HL-60/S4 treated with phorbol 12-myristate 13-acetate at 8.2 ng/mL for 4 days and 3 days (cell line): ENCODE measurements around the gene MSMB.
"Not testable (repeated sequence)": the region's sequence is repeated elsewhere in the genome, so short reads cannot be mapped to it uniquely, and the experiment has no call there.

Source experiments
- in situ Hi-C: fragments of 300-500 bp; cut with MboI; formaldehyde crosslinking; loops from 2 replicates; pipeline ENCODE4 v1.15.0; 2022; ENCODE audit warnings: low sequenced_read_pairs

MSMB gene, protein sequence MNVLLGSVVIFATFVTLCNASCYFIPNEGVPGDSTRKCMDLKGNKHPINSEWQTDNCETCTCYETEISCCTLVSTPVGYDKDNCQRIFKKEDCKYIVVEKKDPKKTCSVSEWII

DNA sequence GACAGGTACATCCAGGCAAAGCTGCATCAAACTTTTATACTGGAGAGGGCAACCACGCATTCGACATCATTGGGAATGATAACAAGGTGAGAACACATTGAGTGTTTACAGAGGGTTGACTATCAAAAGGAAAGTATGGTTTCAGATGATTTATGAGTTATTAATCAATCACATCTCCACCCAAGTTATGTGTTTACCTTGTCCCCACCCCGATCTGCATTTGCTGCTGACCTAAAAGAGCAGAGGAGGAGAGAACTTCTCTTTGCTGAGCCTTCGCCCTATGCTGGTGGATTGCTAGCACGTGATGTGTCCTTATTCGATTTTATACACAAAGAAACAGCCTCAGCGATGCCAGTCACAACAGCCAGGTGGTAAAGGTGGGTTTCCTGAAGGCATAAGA, at the start of gene MSMB:
Gene MSMB (minus strand): TSS at position 9 of the 400 bp plus-strand sequence. CDS start 32 bp downstream, outside the sequence.
- in situ Hi-C loops, result no loop called here

DNA sequence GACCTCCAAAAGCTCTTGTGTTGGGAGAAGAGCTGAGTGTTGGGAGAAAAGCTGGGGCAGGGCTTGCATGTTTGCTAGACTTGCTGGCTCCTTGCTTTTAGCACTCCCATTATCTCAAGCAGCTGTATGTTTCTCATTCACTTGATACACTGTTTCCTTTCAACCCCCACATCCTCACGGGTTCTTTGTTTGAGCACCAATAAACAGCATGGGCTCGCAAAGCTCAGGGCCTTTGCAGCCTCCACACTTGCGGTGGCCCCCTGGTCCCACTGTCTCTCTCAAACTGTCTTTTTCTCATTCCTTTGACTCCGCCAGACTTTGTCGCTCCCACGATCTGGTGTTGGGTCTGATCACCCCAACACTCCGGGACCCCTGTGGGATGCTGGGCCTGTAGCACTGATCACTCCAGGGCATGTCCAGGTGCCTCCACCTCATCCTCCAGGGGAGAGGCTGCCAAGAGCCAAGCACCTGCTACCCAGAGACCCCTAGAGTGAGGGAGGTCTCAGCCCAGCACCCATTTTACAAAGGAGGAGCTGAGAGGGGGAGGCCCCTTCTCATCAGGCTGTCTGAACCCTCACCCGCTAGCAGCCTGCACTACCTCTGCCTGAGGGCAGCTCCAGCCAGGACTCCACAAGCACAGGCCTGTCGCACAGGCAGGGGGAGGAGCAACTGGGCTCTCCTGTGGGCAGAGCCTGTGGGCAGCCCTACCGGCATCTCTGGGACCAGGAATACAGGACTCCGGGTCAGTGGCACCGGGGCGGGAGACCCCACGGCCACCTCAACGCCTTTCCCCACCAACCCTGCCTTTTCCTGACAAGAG, 49.1 kb upstream of the MSMB start:
- in situ Hi-C loops, result no loop called here

DNA sequence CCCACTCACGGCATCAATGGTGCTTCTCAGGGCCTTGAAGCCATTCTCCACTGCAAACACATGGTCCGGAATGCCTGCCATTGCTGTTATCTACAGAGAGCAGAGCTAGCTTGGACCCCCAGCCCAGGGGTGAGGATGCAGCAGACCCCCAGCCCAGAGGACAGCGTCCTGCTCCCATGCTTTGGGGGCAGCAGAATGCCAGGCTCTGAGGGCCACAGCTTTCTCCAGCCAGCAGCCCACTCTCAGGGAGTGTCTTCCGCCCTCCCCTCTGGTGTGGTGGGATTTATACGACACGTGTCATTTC, 48.1 kb upstream of the MSMB start:
- in situ Hi-C loops, result no loop called here

DNA sequence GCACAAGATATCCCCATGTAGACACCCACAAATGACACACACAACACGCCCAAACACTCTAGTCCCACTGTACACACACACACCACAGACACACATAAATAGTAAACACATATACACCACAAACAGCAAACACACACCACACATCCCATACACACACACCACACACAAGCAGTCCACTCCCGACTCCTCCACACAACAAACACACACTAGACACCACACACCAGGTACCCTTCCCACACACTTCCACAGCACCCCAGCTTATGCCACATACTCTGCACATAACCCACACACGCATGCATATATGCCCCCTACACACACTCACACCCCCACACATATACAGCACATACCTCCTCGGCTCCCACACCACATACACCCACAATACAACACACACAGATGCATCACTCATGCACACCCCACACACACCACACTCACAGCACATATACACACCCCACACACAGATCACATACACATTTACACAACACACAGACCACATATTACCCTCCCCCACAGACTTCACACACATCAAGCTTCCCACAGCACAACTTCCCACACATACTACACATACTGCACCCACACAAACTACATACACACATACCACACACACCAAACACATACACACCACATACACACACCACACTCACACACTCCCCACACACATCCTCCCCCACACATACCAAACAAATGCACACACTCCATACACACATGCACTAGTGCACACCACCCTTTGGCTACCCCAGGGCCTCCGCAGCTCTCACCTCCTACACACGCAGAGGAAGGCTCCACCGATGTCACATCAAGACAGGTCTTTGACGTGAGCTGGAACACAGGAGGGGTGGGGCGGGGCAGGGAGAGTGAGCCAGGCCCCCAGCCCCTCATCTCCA, 47.5 kb upstream of the MSMB start:
- in situ Hi-C loops, result not testable (repeated sequence)

DNA sequence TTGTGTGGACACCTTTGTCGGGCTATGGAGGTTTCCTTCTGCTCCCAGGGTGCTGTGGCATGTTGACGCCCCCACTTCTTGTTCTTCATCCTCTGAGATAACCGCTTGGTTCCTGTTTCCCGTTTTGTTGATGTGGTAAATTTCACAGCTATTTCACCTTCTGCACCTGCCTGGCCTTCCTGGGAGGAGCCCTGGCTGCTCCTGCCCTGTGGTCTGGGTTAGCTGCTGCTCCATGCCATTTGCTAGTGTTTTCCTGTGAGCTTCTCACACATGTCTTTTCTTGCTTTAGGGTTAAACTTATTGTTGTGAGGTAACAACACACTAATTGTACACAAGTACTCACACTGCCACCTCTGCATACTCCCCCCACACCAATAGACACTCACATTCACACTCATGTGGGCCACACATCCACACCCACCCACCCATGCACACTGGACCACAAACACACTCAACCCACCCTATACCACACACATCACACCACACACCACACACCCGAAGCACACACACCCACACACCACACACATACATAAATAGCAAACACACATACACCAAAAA, 46.5 kb upstream of the MSMB start:
- in situ Hi-C loops, result no loop called here

DNA sequence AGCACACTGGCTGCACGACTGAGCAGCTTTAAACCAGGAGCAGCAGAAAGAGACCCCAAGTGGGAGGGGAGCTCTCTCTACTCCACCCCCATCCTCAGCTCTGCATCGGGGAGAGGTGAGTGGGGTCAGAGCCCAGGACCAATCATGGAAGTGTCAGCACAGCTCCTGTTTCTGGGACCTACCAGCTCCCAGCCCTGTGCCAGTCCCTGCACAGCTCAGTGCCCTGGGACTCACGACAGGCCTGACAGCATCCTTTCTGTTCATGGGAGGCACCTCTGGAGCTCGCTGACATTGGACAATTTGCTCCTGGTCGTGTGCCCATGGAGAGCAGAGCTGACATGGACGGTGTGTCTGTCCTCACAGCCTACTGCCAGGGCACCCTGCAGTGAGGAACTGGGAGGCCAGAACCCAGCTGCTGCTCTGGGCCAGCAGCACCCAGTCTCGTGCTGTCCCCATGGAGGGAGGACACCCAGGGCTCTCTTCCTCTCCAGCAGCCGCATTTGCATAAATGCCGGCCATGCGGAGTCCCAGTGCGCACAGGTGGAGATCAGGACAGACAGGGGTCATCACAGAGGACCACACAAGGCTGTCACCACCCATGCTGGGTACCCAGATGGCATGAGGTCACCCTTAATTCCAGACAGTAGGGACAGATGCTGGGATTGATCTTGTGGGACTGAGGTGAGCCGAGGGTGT, 45.9 kb upstream of the MSMB start:
- in situ Hi-C loops, result no loop called here

DNA sequence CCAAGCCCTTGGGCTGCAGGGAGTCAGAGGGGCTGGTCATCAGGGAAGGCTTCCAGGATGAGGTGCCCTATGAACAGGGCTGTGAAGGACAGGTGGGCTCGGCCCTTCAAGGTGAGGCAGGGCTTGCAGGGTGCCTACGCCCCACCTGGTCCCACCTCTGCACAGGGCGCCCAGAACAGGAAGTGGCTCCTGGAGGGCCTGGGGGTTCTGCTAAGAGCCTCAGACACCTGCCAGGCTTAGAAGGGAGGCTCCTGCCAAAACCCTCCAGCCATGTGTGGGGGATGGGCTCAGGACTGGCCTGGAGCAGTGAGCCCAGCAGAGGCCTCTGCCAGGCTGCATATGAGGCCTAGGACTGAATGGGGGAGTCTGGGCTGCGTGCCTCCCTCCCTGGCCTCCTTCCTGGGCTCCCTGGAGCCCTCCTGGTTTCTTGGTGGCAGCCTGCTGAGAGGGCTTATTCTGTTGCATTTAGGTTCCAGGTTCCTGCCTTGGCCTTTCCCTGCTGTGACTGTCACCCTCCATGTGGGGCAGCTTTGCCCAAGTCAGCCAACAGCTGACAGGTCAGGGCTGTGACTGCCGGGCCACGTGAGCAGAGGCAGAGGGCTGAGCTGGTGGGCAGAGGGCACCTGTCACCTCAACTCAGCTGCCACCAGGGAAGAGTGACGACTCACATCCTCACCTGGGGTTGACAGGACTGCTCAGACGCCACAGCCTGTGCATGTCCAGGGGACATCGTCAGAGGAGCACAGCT, 45.2 kb upstream of the MSMB start:
- in situ Hi-C loops, result no loop called here

DNA sequence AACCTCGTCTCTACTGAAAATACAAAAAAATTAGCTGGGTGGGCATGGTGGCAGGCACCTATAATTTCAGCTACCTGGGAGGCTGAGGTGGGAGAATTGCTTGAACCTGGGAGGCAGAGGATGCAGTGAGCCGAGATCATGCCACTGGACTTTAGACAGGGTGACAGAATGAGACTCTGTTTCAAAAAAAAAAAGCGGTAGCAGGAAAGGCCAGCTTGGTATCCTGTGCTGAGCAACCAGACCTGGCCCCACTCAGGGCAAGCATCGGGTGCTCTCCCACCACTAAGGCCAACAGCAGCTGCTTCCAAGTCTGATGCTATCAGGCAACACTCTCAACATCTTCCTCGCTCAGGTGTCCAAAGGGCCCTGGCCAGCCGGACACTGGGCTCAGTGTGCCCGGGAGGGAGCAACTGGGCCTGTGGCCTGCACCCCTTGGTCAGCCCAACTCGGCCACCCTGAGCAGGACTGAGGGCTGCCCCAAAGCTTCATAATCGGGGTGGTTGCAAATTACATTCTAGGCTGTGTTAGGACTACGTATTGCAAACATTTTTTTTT, 44.3 kb upstream of the MSMB start:
- in situ Hi-C loops, result no loop called here

DNA sequence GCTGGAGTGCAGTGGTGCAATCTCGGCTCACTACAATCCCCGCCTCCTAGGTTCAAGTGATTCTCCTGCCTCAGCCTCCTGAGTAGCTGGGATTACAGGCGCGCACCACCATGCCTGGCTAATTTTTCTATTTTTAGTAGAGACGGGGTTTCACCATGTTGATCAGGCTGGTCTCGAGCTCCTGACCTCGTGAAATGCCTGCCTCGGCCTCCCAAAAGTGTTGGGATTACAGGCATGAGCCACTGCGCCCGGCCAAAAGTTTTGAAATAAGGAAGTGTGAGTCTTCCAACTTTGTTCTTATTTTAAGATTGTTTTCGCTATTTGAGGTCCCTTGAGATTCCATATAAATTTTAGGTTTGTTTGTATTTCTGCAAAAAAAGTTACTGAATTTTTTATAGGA, 41.3 kb upstream of the MSMB start:
- in situ Hi-C loops, result not testable (repeated sequence)

DNA sequence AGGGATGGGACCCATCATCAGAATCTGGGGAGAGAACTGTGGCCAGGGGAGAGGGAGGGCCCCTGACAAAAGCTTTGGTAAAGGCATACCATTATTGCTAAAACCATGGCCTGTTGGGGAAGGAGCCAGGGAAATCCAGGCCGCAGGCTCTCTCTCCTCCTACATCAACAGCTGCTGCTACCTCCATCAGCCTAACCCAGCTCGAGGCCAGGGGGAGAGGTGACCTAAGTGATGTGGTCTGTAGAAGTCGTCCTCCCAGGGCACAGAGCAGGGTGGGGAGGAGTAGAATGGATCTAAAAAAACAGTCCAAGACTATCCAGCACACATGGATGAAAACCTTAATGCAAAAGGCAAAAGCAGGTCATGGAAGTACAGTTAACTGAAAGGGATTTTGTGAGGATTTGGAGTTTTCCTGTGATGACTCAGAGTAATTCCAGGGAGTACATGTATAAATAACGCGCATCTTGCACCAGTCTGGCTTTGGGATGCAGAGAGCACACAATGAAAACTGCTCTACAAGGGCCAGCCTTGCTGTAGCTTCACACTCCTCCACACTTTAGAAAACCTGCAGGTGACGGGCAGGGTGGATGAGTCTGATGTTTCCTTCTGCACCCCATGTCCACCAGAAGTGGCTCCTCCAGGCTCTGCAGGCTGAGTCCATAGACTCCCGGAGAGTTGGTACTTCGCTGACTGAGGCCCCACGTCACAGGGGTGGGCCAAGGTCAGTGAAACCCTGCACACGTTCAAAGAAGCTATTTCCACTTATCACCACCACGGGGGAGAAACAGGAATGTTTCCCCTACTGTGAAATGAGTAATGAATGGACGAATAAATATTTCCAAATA, 38.5 kb upstream of the MSMB start:
- in situ Hi-C loops, result no loop called here

DNA sequence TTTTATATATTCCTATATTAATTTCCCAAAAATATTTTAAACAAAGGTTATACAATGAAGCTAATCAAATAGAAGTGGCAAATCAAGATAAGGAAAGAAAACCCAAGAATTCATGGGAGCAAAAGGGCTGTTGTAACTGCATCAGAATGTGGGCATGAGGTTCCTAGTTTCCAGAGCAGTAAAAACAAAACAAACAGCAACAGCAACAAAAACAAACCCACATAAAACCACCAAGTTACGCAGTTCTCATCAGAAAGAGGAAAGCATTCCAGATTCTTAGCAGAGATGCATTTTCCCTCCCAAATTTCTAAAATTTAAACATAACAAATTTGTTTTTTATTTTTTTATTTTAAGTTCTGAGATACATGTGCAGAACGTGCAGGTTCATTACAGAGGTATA, 34.8 kb upstream of the MSMB start:
- in situ Hi-C loops, result no loop called here

DNA sequence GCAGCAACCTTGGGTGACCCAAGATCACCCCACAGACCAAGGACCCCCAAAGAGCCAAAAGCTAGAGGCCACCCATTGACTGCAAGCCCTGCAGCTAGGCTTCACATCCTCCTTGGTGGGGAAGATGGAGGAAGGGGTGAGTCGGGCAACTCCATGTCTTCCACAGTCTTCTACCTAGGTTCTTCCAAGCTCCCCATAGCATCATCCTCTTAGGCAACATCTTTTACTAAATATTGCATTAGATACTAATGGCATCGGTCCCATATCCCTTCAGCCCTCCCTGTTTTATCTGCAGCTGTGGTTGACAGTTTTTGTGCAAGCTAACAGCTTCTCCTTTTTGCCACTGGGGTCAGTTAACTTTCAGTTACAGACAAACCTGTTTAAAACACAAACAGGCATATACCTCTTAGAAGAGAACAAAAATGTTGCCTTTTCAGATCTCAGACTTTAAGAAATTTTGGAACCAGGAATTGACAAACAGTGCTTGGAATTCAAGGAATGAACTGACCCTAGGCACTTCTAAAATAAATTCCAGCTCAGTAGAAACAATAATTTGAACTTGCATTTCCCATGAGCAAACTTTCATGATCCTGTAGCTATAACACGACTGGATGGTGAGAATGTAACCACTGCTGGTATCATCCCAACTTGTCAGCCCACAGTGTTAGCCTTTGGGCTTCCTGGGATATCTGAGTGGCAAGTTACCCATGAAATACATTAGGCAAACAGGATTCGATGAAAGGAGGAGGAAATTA, 33.9 kb upstream of the MSMB start:
- in situ Hi-C loops, result no loop called here

DNA sequence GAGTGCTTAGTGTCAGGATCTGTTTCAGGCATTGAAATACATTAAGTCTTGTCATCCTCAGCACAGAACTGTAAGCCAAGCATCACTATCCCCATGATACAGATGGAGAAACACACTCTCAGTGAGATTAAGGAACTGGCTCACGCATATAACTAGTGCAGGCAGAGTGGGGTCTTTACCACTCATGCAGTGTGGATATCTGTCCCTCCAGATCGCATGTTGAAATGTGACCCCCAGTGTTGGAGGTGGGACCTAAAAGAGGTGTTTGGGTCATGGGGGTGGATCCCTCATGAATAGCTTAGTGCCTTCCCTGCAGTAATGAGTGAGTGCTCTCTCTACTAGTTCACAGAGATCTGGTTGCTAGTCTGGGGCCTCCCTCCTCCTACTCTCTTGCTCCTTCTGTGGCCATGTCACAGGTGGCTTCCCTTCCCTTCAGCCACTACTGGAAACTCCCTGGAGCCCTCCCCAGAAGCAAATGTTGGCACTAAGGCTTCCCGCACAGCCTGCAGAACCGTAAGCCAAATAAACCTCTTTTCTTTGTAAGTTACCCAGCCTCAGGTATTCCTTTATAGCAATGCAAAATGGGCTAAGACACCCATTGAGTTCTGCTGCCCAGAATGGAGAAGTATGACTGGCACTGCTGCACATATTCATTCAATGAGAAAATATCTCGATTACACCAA, 31.8 kb upstream of the MSMB start:
- in situ Hi-C loops, result no loop called here

DNA sequence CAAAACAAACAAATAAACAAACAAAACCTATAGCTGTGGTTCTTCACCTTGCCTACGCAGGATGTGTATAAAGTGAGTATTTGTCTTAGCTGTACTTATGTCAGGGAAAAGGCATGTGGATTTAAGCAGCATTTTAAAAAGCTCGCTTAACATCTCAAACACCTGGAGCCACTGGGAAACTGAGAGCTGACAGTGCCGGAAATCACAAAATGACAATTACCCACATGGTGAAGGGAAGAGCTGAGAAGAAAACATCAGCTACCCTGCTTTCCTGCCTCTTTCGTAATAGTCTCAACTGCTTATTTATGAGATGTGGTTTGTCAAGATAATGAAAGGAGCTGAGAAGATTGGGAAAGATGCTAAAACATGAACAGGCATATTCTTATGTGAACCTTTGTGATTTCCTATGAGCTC, 31.1 kb upstream of the MSMB start:
- in situ Hi-C loops, result no loop called here

DNA sequence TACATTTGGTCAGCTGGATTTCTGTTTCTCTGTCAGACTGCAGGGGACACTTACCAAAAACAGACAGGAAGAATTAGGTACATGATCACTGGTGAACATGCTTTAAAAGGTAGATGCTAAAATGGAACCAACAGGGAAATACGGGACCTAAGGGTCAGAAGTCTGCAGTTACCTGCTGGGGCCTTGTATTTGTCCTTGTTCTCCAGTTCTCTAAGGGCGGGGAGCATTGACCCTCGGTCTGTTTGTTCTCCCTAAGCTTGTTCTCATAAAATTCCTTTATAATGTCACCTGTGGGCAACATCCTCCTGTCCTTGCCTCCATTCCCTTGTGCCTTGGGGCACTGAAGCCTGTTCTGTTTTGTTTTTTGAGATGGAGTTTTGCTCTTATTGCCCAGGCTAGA, 29.8 kb upstream of the MSMB start:
- in situ Hi-C loops, result no loop called here

DNA sequence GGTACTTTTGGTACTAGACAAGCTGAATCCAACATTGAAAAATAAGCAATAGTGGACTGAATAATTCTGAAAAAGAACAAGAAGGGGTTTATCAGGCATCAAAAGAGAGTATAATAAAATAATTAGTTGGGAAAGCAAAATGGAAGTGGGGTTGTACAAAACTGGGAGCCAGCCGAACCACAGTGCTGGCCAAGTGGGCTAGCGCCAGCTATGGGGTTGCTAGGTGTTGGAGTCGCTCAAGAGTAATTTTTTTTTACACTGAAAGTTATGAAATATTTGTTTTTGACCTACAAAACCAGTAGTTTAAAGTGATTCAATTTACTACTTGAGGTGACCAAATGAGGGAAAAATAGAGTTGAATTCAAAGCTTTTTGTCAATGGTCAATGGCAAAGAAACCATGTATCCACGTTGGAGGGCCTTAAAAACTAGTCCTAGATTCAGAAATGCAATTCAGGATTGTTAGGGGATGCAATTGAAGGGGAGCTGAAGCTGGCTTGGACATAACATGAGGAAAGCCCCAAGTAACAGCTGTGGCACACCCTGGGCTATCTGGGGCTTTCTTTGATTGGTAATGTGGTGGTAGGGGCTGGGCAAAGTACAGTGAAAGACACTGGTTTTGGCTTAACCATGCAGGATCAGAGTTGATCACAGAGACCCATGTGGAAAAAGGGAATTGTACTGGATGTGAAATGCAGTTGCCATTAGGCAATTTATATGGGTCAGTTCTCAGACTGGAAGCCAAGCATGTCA, 28.3 kb upstream of the MSMB start:
- in situ Hi-C loops, result no loop called here

DNA sequence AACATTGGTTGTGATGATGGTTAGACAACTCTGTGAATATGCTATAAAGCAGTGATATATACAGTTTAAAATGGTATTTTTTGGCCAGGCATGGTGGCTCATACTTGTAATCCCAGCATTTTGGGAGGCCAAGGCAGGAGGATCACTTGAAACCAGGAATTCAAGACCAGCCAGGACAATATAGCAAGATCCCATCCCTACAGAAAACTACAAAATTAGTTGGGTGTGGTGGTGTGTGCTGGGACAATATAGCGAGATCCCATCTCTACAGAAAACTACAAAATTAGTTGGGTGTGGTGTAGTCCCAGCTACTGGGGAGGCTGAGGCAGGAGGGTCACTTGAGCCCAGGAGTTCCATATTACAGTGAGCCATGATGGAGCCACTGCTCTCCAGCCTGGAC, 27.5 kb upstream of the MSMB start:
- in situ Hi-C loops, result no loop called here
